ENCODE results near the gene FCHSD2.

DNA sequence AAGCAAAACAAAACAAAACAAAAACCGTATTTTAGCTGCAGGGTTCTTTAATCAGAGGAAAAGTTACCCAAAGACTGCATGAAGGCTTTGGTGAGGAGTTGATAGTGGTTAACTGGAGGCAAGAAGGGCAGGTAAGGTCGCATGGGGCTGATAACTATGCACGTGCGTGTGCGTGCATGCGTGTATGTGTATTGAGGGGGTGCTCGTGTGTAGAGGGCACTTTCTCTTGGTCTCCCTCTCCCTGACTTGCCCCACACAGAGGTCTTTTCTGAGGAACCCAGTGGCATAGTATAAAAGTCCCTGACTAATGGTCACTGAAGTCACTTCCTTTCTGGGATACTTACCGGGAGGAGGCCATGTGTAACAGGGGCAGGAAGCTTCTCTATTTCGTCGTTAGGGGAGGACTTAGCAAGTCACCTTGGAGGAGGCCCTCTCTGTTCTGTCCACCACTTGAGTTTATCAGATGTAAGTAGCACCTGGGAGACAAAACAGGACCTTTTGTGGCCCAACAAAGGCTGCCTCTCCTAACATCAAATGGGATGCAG lies 20.1 kb upstream of the FCHSD2 start:
- TF ChIP-seq, protein P1, sequence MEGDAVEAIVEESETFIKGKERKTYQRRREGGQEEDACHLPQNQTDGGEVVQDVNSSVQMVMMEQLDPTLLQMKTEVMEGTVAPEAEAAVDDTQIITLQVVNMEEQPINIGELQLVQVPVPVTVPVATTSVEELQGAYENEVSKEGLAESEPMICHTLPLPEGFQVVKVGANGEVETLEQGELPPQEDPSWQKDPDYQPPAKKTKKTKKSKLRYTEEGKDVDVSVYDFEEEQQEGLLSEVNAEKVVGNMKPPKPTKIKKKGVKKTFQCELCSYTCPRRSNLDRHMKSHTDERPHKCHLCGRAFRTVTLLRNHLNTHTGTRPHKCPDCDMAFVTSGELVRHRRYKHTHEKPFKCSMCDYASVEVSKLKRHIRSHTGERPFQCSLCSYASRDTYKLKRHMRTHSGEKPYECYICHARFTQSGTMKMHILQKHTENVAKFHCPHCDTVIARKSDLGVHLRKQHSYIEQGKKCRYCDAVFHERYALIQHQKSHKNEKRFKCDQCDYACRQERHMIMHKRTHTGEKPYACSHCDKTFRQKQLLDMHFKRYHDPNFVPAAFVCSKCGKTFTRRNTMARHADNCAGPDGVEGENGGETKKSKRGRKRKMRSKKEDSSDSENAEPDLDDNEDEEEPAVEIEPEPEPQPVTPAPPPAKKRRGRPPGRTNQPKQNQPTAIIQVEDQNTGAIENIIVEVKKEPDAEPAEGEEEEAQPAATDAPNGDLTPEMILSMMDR (IDR thresholded peaks at IDR 0.05; ENCODE audit: low read length) = no peak
- TF ChIP-seq EZH2 (IDR thresholded peaks at IDR 0.05; ENCODE audit: borderline replicate concordance, low read length) = no peak

Measured in OCI-LY1 (cell line).